Muscle of back (tissue), 11 donors: ENCODE measurements around the gene BACH1. TPM values are rescaled to one million over a fixed set of nuclear protein-coding genes. Genes with fewer than 3 reads are reported as not detected.
A peak's percentile ranks its signal among the peaks of the same experiment; 100 is the strongest.
"Not testable (repeated sequence)": the region's sequence is repeated elsewhere in the genome, so short reads cannot be mapped to it uniquely, and the experiment has no call there.

Experiments
- DNase-seq, 3 donors: peaks; one replicate each; pipeline versions ENCODE4 v3.0.0 to v3.0.0-alpha.2; 2013
- polyA plus RNA-seq, 10 donors: library from polyadenylated mRNA; unstranded; fragments of 120-200 nt; gene quantifications; one replicate each; pipeline ENCODE4 v1.2.1, GENCODE V29; 2013; ENCODE audit not compliant: insufficient read length in 10 of 10

The BACH1 gene
- polyA plus RNA-seq, 10 donors = 22.4 to 35.7 (median 25.3) TPM

GRCh38 chr21:29343519-29343918 is 44.8 kb downstream of the BACH1 start:
- DNase-seq = peak; percentile 19 to 71 (median 22)

GRCh38 chr21:29346281-29346680 is 47.6 kb downstream of the BACH1 start:
- no peak for DNase-seq

GRCh38 chr21:29346771-29347170 is 48.0 kb downstream of the BACH1 start:
- no peak for DNase-seq

GRCh38 chr21:29347274-29347681 is 48.6 kb downstream of the BACH1 start:
- peak in 1 of 3 donors; percentile 17 for DNase-seq

- DNase-seq = no peak
Observed at GRCh38 chr21:29349702-29350101, 51.0 kb downstream of the BACH1 start.

GRCh38 chr21:29350246-29350779 is 51.6 kb downstream of the BACH1 start:
- DNase-seq = no peak

GRCh38 chr21:29351691-29352090 is 53.0 kb downstream of the BACH1 start:
- DNase-seq = peak in 2 of 3 donors; percentile 21 to 59

GRCh38 chr21:29355043-29355710 is 56.5 kb downstream of the BACH1 start:
- DNase-seq = not testable (repeated sequence)

GRCh38 chr21:29356291-29356690 is 57.6 kb downstream of the BACH1 start:
- DNase-seq = not testable (repeated sequence)

GRCh38 chr21:29356810-29357209 is 58.1 kb downstream of the BACH1 start:
- not testable (repeated sequence) for DNase-seq

GRCh38 chr21:29359718-29360117 is 61.0 kb downstream of the BACH1 start:
- no peak for DNase-seq

GRCh38 chr21:29360799-29361765 is 62.4 kb downstream of the BACH1 start:
- DNase-seq = no peak

GRCh38 chr21:29362758-29363157 is 64.0 kb downstream of the BACH1 start:
- DNase-seq = no peak

- no peak for DNase-seq
Observed at GRCh38 chr21:29365661-29366265, 67.0 kb downstream of the BACH1 start.

- DNase-seq = no peak
Observed at GRCh38 chr21:29366532-29366931, 67.8 kb downstream of the BACH1 start.

- no peak for DNase-seq
Observed at GRCh38 chr21:29367335-29367734, 68.6 kb downstream of the BACH1 start.

- no peak for DNase-seq
Observed at GRCh38 chr21:29368906-29369305, 70.2 kb downstream of the BACH1 start.

GRCh38 chr21:29371464-29371863 is 72.7 kb downstream of the BACH1 start:
- DNase-seq = no peak

GRCh38 chr21:29372063-29372802 is 73.5 kb downstream of the BACH1 start:
- peak; percentile 81 to 86 (median 83) for DNase-seq

- no peak for DNase-seq
Observed at GRCh38 chr21:29374481-29374880, 75.8 kb downstream of the BACH1 start.

- DNase-seq = peak in 1 of 3 donors; percentile 11
Observed at GRCh38 chr21:29376556-29376955, 77.8 kb downstream of the BACH1 start.
